Measurements from ENCODE around the gene PDS5A.

The PDS5A gene

GRCh38 chr4:39888541-39888940 is 89.2 kb downstream of the PDS5A start:
- DNase-seq, result no peak
- no peak overlapping the region for H3K4me3 ChIP-seq (ENCODE audit: low read depth, low read length)
- in situ Hi-C loops (cut with HindIII; ENCODE audit: low pct_ligation_motif_present, low sequenced_read_pairs), result no loop called here
- H3K36me3 ChIP-seq (replicated peaks), result peaks cover 9% of the 10 kb centered on the region
- H3K27ac ChIP-seq, result no peak overlapping the region
- no peak for TF ChIP-seq CTCF (IDR thresholded peaks at IDR 0.05; ENCODE audit: low read depth, low read length, missing control alignments)
- no peaks in the 10 kb centered on the region for H3K27me3 ChIP-seq (replicated peaks)

- in situ Hi-C loops (cut with HindIII; ENCODE audit: low pct_ligation_motif_present, low sequenced_read_pairs), result no loop called here
- no peaks in the 10 kb centered on the region for H3K27me3 ChIP-seq (replicated peaks)
- H3K36me3 ChIP-seq (replicated peaks), result peaks cover 5% of the 10 kb centered on the region
- TF ChIP-seq CTCF (IDR thresholded peaks at IDR 0.05; ENCODE audit: low read depth, low read length, missing control alignments), result no peak
- H3K4me3 ChIP-seq (ENCODE audit: low read depth, low read length), result no peak overlapping the region
- peak; percentile 45 for DNase-seq
- H3K27ac ChIP-seq, result no peak overlapping the region
Measured at GRCh38 chr4:39883646-39884045, 94.1 kb downstream of the PDS5A start.

GRCh38 chr4:39881789-39882188 is 95.9 kb downstream of the PDS5A start:
- no peak overlapping the region for H3K4me3 ChIP-seq (ENCODE audit: low read depth, low read length)
- DNase-seq, result no peak
- TF ChIP-seq CTCF (IDR thresholded peaks at IDR 0.05; ENCODE audit: low read depth, low read length, missing control alignments), result no peak
- in situ Hi-C loops (cut with HindIII; ENCODE audit: low pct_ligation_motif_present, low sequenced_read_pairs), result no loop called here
- no peak overlapping the region for H3K27ac ChIP-seq
- peaks cover 8% of the 10 kb centered on the region for H3K36me3 ChIP-seq (replicated peaks)
- no peaks in the 10 kb centered on the region for H3K27me3 ChIP-seq (replicated peaks)

- Histone ChIP-seq H3K36me3 (replicated peaks) (peaks cover 10% of the 10 kb centered on the region), H3K4me3 (ENCODE audit: low read depth, low read length) (no peak overlapping the region), H3K27me3 (replicated peaks) (no peaks in the 10 kb centered on the region), H3K27ac (no peak overlapping the region)
- TF ChIP-seq CTCF (IDR thresholded peaks at IDR 0.05; ENCODE audit: low read depth, low read length, missing control alignments), result no peak
- no peak for DNase-seq
- in situ Hi-C loops (cut with HindIII; ENCODE audit: low pct_ligation_motif_present, low sequenced_read_pairs), result no loop called here
Measured at GRCh38 chr4:39877971-39878370, 99.7 kb downstream of the PDS5A start.

GRCh38 chr4:39873823-39874222 is 103.9 kb downstream of the PDS5A start:
- in situ Hi-C loops (cut with HindIII; ENCODE audit: low pct_ligation_motif_present, low sequenced_read_pairs), result no loop called here
- Histone ChIP-seq H3K27me3 (replicated peaks) (no peaks in the 10 kb centered on the region), H3K27ac (no peak overlapping the region), H3K36me3 (replicated peaks) (peaks cover 24% of the 10 kb centered on the region), H3K4me3 (ENCODE audit: low read depth, low read length) (no peak overlapping the region)
- no peak for TF ChIP-seq CTCF (IDR thresholded peaks at IDR 0.05; ENCODE audit: low read depth, low read length, missing control alignments)
- peak; percentile 29 for DNase-seq

DNA sequence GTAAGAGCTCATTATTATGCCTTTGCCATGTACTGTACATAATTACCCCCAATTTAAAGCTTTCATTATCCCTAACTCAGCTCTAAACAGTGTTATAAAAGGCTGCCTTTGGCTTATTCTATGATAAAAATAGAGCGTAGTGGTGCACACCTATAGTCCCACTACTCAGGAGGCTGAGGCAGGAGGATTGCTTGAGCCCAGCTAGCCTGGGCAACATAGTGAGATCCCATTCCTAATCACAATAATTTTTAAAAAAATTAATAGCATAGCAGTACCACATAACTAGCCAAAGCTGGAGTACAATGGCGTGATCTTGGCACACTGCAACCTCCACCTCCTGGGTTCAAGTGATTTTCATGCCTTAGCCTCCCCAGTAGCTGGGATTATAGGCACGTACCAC is 112.4 kb downstream of the PDS5A start:
- Histone ChIP-seq H3K36me3 (replicated peaks) (peaks cover 30% of the 10 kb centered on the region), H3K27me3 (replicated peaks) (no peaks in the 10 kb centered on the region), H3K27ac (no peak overlapping the region), H3K4me3 (ENCODE audit: low read depth, low read length) (no peak overlapping the region)
- no peak for TF ChIP-seq CTCF (IDR thresholded peaks at IDR 0.05; ENCODE audit: low read depth, low read length, missing control alignments)
- in situ Hi-C loops (cut with HindIII; ENCODE audit: low pct_ligation_motif_present, low sequenced_read_pairs), result no loop called here
- no peak for DNase-seq

Measured in brain microvascular endothelial cell (primary cell).